GM23338 (cell line): ENCODE measurements around the gene ZNRF1. TPM values are rescaled to one million over a fixed set of nuclear protein-coding genes. Genes with fewer than 3 reads are reported as not detected.

Experiments
- ATAC-seq: fragments of 200-7000 bp; cut with Tn5 transposase; 3 replicates; pipeline ENCODE4 v1.9.1; 2020
- DNase-seq: peaks from one replicate; pipeline ENCODE4 v3.0.0-alpha.2; 2015; ENCODE audit warnings: low spot score
- H2AFZ ChIP-seq: fragments of 200-600 bp; sonication (generic); 2 replicates; pipeline ENCODE4 v1.8.0; 2016; ENCODE audit warnings: antibody characterized with exemption, mild to moderate bottlenecking, moderate library complexity
- H3F3A ChIP-seq: fragments of 200-600 bp; sonication (generic); replicated peaks from 2 replicates; pipeline ENCODE4 v1.8.0; 2017; ENCODE audit warnings: antibody characterized with exemption, mixed run types, low read depth
- H3K27ac ChIP-seq: fragments of 200-600 bp; sonication (generic); 2 replicates; pipeline ENCODE4 v1.6.1; 2016; ENCODE audit warnings: low read depth
- H3K27me3 ChIP-seq: fragments of 200-600 bp; sonication (generic); 2 replicates; pipeline ENCODE4 v1.8.0; 2016; ENCODE audit warnings: mild to moderate bottlenecking, mixed run types, moderate library complexity; ENCODE audit not compliant: insufficient read depth
- H3K36me3 ChIP-seq: fragments of 200-600 bp; sonication (generic); 2 replicates; pipeline ENCODE4 v1.8.0; 2016; ENCODE audit warnings: mild to moderate bottlenecking; ENCODE audit not compliant: insufficient read depth
- H3K4me1 ChIP-seq: fragments of 200-600 bp; sonication (generic); 2 replicates; pipeline ENCODE4 v1.8.0; 2016; ENCODE audit warnings: mild to moderate bottlenecking, moderate library complexity; ENCODE audit not compliant: insufficient read depth
- H3K4me2 ChIP-seq: fragments of 200-600 bp; sonication (generic); 2 replicates; pipeline ENCODE4 v1.7.1; 2017; ENCODE audit warnings: mixed run types
- H3K4me3 ChIP-seq: fragments of 200-600 bp; sonication (generic); 2 replicates; pipeline ENCODE4 v1.6.1; 2016; ENCODE audit warnings: mixed run types
- H3K79me2 ChIP-seq: fragments of 200-600 bp; sonication (generic); replicated peaks from 2 replicates; pipeline ENCODE4 v1.8.0; 2017; ENCODE audit warnings: mild to moderate bottlenecking; ENCODE audit not compliant: insufficient read depth
- H3K9me2 ChIP-seq: fragments of 200-600 bp; sonication (generic); 2 replicates; pipeline ENCODE4 v1.8.0; 2017; ENCODE audit not compliant: insufficient read depth
- H4K20me1 ChIP-seq: fragments of 200-600 bp; sonication (generic); replicated peaks from 2 replicates; pipeline ENCODE4 v1.8.0; 2017; ENCODE audit warnings: mild to moderate bottlenecking; ENCODE audit not compliant: insufficient read depth
- H3K27ac Mint-ChIP-seq: 2 replicates; pipeline ENCODE4 v1.8.0; 2020; ENCODE audit warnings: inconsistent platforms, mild to moderate bottlenecking, moderate library complexity, mixed read lengths
- H3K27me3 Mint-ChIP-seq: 3 replicates; pipeline ENCODE4 v1.8.0; 2022; ENCODE audit warnings: low read depth, mild to moderate bottlenecking, moderate library complexity, mixed read lengths, inconsistent platforms; ENCODE audit not compliant: insufficient read depth, poor library complexity
- H3K36me3 Mint-ChIP-seq: 3 replicates; pipeline ENCODE4 v1.8.0; 2021; ENCODE audit warnings: low read depth, mild to moderate bottlenecking, inconsistent platforms, moderate library complexity, mixed read lengths
- H3K4me1 Mint-ChIP-seq: 3 replicates; pipeline ENCODE4 v1.8.0; 2020; ENCODE audit warnings: mild to moderate bottlenecking, inconsistent platforms, mixed read lengths
- H3K4me3 Mint-ChIP-seq: 3 replicates; pipeline ENCODE4 v1.8.0; 2021; ENCODE audit warnings: moderate library complexity, mild to moderate bottlenecking, inconsistent platforms, mixed read lengths
- H3K9me3 Mint-ChIP-seq: 3 replicates; pipeline ENCODE4 v1.8.0; 2020; ENCODE audit warnings: moderate library complexity, mild to moderate bottlenecking, inconsistent platforms, mixed read lengths
- CREB1 ChIP-seq: fragments of 250-450 bp; sonication (Bioruptor Pico); IDR thresholded peaks from 2 replicates; pipeline ENCODE4 v1.5.0; 2020; ENCODE audit warnings: low read depth, mild to moderate bottlenecking, moderate library complexity
- EZH2 ChIP-seq: fragments of 200-600 bp; sonication (generic); IDR thresholded peaks from one replicate; pipeline ENCODE4 v1.8.0; 2017; ENCODE audit warnings: antibody characterized with exemption, mild to moderate bottlenecking, low read depth; ENCODE audit not compliant: unreplicated experiment
- EZH2phosphoT487 ChIP-seq: fragments of 200-600 bp; sonication (generic); IDR thresholded peaks from one replicate; pipeline ENCODE4 v1.8.1; 2018; ENCODE audit warnings: antibody characterized with exemption; ENCODE audit not compliant: unreplicated experiment
- JUNB ChIP-seq: IDR thresholded peaks from one replicate; pipeline ENCODE4 v1.6.1; 2016; ENCODE audit warnings: antibody characterized with exemption; ENCODE audit not compliant: unreplicated experiment
- NANOG ChIP-seq: IDR thresholded peaks from 2 replicates; pipeline ENCODE4 v1.6.1; 2016; ENCODE audit warnings: antibody characterized with exemption, borderline replicate concordance
- POLR2AphosphoS5 ChIP-seq: IDR thresholded peaks from 2 replicates; pipeline ENCODE4 v1.6.1; 2016; ENCODE audit warnings: antibody characterized with exemption, low read depth
- STAT1 ChIP-seq: IDR thresholded peaks from one replicate; pipeline ENCODE4 v1.6.1; 2016; ENCODE audit warnings: antibody characterized with exemption; ENCODE audit not compliant: unreplicated experiment
- ZNF114 ChIP-seq: fragments of 250-450 bp; sonication (Bioruptor Pico); IDR thresholded peaks from 2 replicates; pipeline ENCODE4 v1.5.0; 2020; ENCODE audit warnings: mild to moderate bottlenecking, moderate library complexity
- ZNF331 ChIP-seq: fragments of 250-450 bp; sonication (Bioruptor Pico); IDR thresholded peaks from 2 replicates; pipeline ENCODE4 v1.5.0; 2020; ENCODE audit warnings: low read depth, mild to moderate bottlenecking, moderate library complexity
- polyA plus RNA-seq: library from polyadenylated mRNA; unstranded; fragments of >200 nt; fragmentation: Nextera tagmentation; extraction: Ambion mirVana; gene quantifications from 2 replicates; pipeline ENCODE4 v1.2.1, GENCODE V29; 2016
- total RNA-seq: library from RNA; depleted of rRNA; stranded (reverse); fragments of >200 nt; shearing (Covaris generic); gene quantifications from 2 replicates; pipeline ENCODE4 v1.2.3, GENCODE V29; 2014
- TF ChIP-seq, protein P1 (sequence below): IDR thresholded peaks from one replicate; pipeline ENCODE4 v1.6.1; 2018; ENCODE audit warnings: antibody characterized with exemption; ENCODE audit not compliant: unreplicated experiment
- TF ChIP-seq, protein P2 (sequence below): IDR thresholded peaks from 2 replicates; pipeline ENCODE4 v1.6.1; 2016; ENCODE audit warnings: antibody characterized with exemption
- TF ChIP-seq, protein P3 (sequence below): fragments of 250-450 bp; sonication (Bioruptor Pico); IDR thresholded peaks from 2 replicates; pipeline ENCODE4 v1.5.0; 2020; ENCODE audit warnings: mild to moderate bottlenecking, moderate library complexity
- TF ChIP-seq, protein P4 (sequence below), 2 experiments: fragments of 200-600 bp in 1 of 2; sonication (generic) in 1 of 2; conservative IDR thresholded peaks; 2 replicates each; pipeline versions ENCODE4 v1.5.1 to v1.6.1; 2016 to 2017; ENCODE audit warnings: antibody characterized with exemption in 2 of 2, low read depth in 2 of 2, mild to moderate bottlenecking in 2 of 2, moderate library complexity in 1 of 2

ZNRF1 gene
- total and polyA plus RNA-seq, 2 experiments from 2014 or later = 22.4 to 42.1 TPM

DNA sequence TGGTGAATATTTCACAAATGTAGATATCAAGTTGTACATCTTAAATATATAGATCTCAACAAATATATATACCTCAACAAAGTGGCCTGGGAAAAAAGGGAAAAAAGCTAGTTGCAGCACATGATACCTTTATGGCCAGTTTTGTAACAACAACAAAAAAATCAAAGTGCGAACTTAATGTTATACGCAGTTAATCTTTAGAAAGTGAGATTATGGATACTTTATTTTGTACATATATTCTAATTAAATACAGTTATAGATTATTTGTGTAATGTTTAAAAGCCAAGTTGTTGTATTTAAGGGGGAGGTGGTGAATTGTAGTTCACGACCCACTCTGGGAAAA is 149.1 kb downstream of the ZNRF1 start:
- no peaks in the 10 kb centered on the region for H3K27me3 ChIP-seq
- H3K27ac ChIP-seq = no peak overlapping the region
- Mint-ChIP-seq H3K4me1 (no peaks in the 10 kb centered on the region), H3K4me3 (peak overlapping the region; percentile 96; the same call in 2 of the 3 replicates), H3K36me3 (peaks cover 30% of the 10 kb centered on the region), H3K9me3 (peaks cover 46% of the 10 kb centered on the region), H3K27ac (no peak overlapping the region), H3K27me3 (peaks cover 10% of the 10 kb centered on the region)
- 0 out of 2 replicates have a peak, but pooled peaks cover 3% of the 10 kb centered on the region for H3F3A ChIP-seq
- peak overlapping the region; percentile 78 for H3K4me2 ChIP-seq
- H3K9me2 ChIP-seq = no peaks in the 10 kb centered on the region; the same call in 1 of the 2 replicates
- H3K36me3 ChIP-seq = no peaks in the 10 kb centered on the region; the same call in 1 of the 2 replicates
- TF ChIP-seq JUNB (no peak), ZNF114 (no peak), EZH2phosphoT487 (no peak), ZNF331 (CRISPR knock-in tag) (no peak), NANOG (no peak), CREB1 (no peak), STAT1 (no peak), EZH2 (no peak), POLR2AphosphoS5 (no peak)
- TF ChIP-seq, protein P1, sequence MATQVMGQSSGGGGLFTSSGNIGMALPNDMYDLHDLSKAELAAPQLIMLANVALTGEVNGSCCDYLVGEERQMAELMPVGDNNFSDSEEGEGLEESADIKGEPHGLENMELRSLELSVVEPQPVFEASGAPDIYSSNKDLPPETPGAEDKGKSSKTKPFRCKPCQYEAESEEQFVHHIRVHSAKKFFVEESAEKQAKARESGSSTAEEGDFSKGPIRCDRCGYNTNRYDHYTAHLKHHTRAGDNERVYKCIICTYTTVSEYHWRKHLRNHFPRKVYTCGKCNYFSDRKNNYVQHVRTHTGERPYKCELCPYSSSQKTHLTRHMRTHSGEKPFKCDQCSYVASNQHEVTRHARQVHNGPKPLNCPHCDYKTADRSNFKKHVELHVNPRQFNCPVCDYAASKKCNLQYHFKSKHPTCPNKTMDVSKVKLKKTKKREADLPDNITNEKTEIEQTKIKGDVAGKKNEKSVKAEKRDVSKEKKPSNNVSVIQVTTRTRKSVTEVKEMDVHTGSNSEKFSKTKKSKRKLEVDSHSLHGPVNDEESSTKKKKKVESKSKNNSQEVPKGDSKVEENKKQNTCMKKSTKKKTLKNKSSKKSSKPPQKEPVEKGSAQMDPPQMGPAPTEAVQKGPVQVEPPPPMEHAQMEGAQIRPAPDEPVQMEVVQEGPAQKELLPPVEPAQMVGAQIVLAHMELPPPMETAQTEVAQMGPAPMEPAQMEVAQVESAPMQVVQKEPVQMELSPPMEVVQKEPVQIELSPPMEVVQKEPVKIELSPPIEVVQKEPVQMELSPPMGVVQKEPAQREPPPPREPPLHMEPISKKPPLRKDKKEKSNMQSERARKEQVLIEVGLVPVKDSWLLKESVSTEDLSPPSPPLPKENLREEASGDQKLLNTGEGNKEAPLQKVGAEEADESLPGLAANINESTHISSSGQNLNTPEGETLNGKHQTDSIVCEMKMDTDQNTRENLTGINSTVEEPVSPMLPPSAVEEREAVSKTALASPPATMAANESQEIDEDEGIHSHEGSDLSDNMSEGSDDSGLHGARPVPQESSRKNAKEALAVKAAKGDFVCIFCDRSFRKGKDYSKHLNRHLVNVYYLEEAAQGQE = no peak
- TF ChIP-seq, protein P2, sequence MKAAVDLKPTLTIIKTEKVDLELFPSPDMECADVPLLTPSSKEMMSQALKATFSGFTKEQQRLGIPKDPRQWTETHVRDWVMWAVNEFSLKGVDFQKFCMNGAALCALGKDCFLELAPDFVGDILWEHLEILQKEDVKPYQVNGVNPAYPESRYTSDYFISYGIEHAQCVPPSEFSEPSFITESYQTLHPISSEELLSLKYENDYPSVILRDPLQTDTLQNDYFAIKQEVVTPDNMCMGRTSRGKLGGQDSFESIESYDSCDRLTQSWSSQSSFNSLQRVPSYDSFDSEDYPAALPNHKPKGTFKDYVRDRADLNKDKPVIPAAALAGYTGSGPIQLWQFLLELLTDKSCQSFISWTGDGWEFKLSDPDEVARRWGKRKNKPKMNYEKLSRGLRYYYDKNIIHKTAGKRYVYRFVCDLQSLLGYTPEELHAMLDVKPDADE = no peak
- TF ChIP-seq, protein P3, sequence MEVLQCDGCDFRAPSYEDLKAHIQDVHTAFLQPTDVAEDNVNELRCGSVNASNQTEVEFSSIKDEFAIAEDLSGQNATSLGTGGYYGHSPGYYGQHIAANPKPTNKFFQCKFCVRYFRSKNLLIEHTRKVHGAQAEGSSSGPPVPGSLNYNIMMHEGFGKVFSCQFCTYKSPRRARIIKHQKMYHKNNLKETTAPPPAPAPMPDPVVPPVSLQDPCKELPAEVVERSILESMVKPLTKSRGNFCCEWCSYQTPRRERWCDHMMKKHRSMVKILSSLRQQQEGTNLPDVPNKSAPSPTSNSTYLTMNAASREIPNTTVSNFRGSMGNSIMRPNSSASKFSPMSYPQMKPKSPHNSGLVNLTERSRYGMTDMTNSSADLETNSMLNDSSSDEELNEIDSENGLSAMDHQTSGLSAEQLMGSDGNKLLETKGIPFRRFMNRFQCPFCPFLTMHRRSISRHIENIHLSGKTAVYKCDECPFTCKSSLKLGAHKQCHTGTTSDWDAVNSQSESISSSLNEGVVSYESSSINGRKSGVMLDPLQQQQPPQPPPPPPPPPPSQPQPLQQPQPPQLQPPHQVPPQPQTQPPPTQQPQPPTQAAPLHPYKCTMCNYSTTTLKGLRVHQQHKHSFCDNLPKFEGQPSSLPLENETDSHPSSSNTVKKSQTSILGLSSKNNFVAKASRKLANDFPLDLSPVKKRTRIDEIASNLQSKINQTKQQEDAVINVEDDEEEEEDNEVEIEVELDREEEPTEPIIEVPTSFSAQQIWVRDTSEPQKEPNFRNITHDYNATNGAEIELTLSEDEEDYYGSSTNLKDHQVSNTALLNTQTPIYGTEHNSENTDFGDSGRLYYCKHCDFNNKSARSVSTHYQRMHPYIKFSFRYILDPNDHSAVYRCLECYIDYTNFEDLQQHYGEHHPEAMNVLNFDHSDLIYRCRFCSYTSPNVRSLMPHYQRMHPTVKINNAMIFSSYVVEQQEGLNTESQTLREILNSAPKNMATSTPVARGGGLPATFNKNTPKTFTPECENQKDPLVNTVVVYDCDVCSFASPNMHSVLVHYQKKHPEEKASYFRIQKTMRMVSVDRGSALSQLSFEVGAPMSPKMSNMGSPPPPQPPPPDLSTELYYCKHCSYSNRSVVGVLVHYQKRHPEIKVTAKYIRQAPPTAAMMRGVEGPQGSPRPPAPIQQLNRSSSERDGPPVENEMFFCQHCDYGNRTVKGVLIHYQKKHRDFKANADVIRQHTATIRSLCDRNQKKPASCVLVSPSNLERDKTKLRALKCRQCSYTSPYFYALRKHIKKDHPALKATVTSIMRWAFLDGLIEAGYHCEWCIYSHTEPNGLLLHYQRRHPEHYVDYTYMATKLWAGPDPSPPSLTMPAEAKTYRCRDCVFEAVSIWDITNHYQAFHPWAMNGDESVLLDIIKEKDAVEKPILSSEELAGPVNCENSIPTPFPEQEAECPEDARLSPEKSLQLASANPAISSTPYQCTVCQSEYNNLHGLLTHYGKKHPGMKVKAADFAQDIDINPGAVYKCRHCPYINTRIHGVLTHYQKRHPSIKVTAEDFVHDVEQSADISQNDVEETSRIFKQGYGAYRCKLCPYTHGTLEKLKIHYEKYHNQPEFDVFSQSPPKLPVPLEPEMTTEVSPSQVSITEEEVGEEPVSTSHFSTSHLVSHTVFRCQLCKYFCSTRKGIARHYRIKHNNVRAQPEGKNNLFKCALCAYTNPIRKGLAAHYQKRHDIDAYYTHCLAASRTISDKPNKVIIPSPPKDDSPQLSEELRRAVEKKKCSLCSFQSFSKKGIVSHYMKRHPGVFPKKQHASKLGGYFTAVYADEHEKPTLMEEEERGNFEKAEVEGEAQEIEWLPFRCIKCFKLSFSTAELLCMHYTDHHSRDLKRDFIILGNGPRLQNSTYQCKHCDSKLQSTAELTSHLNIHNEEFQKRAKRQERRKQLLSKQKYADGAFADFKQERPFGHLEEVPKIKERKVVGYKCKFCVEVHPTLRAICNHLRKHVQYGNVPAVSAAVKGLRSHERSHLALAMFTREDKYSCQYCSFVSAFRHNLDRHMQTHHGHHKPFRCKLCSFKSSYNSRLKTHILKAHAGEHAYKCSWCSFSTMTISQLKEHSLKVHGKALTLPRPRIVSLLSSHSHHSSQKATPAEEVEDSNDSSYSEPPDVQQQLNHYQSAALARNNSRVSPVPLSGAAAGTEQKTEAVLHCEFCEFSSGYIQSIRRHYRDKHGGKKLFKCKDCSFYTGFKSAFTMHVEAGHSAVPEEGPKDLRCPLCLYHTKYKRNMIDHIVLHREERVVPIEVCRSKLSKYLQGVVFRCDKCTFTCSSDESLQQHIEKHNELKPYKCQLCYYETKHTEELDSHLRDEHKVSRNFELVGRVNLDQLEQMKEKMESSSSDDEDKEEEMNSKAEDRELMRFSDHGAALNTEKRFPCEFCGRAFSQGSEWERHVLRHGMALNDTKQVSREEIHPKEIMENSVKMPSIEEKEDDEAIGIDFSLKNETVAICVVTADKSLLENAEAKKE (CRISPR knock-in tag) = no peak
- TF ChIP-seq, protein P4, sequence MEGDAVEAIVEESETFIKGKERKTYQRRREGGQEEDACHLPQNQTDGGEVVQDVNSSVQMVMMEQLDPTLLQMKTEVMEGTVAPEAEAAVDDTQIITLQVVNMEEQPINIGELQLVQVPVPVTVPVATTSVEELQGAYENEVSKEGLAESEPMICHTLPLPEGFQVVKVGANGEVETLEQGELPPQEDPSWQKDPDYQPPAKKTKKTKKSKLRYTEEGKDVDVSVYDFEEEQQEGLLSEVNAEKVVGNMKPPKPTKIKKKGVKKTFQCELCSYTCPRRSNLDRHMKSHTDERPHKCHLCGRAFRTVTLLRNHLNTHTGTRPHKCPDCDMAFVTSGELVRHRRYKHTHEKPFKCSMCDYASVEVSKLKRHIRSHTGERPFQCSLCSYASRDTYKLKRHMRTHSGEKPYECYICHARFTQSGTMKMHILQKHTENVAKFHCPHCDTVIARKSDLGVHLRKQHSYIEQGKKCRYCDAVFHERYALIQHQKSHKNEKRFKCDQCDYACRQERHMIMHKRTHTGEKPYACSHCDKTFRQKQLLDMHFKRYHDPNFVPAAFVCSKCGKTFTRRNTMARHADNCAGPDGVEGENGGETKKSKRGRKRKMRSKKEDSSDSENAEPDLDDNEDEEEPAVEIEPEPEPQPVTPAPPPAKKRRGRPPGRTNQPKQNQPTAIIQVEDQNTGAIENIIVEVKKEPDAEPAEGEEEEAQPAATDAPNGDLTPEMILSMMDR (conservative IDR thresholded peaks at IDR 0.05; ENCODE audit: low read depth in 2 of 2) = no peak
- ATAC-seq (no peak), DNase-seq (no peak)
- H3K79me2 ChIP-seq = peaks cover 40% of the 10 kb centered on the region
- H3K4me1 ChIP-seq = no peaks in the 10 kb centered on the region
- no peak overlapping the region for H2AFZ ChIP-seq
- no peaks in the 10 kb centered on the region for H4K20me1 ChIP-seq
- 0 out of 2 replicates have a peak overlapping the region, but pooled peaks have one; percentile 98 for H3K4me3 ChIP-seq
